HG02938 (cell line): ENCODE measurements around the gene SLC66A2.
"Not testable (repeated sequence)": the region's sequence is repeated elsewhere in the genome, so short reads cannot be mapped to it uniquely, and the experiment has no call there.

ENCODE experiments used
- ATAC-seq: cut with Tn5 transposase; IDR thresholded peaks from one replicate; pipeline ENCODE4 v1.9.1; 2021; ENCODE audit warnings: mild to moderate bottlenecking, moderate library complexity; ENCODE audit not compliant: unreplicated experiment

Gene SLC66A2

GRCh38 chr18:79869591-79870300, 81.7 kb downstream of the SLC66A2 start:
- no peak for ATAC-seq

- ATAC-seq, result no peak
Measured at GRCh38 chr18:79868811-79869541, 82.5 kb downstream of the SLC66A2 start.

- ATAC-seq, result no peak
Measured at GRCh38 chr18:79868168-79868784, 83.2 kb downstream of the SLC66A2 start.

- ATAC-seq, result no peak
Measured at GRCh38 chr18:79867666-79868065, 83.8 kb downstream of the SLC66A2 start.

GRCh38 chr18:79866889-79867574, 84.4 kb downstream of the SLC66A2 start:
- no peak for ATAC-seq

- ATAC-seq, result not testable (repeated sequence)
Measured at GRCh38 chr18:79865951-79866350, 85.5 kb downstream of the SLC66A2 start.

- not testable (repeated sequence) for ATAC-seq
Measured at GRCh38 chr18:79864955-79865354, 86.5 kb downstream of the SLC66A2 start.

GRCh38 chr18:79864006-79864725, 87.3 kb downstream of the SLC66A2 start:
- no peak for ATAC-seq

GRCh38 chr18:79863161-79864005, 88.1 kb downstream of the SLC66A2 start:
- ATAC-seq, result no peak

GRCh38 chr18:79862562-79862961, 88.9 kb downstream of the SLC66A2 start:
- no peak for ATAC-seq

- ATAC-seq, result no peak
Measured at GRCh38 chr18:79861687-79862086, 89.8 kb downstream of the SLC66A2 start.

- ATAC-seq, result no peak
Measured at GRCh38 chr18:79859314-79859713, 92.1 kb downstream of the SLC66A2 start.

- no peak for ATAC-seq
Measured at GRCh38 chr18:79857082-79857671, 94.3 kb downstream of the SLC66A2 start.

- ATAC-seq, result no peak
Measured at GRCh38 chr18:79856119-79857007, 95.1 kb downstream of the SLC66A2 start.

GRCh38 chr18:79855147-79855933, 96.1 kb downstream of the SLC66A2 start:
- peak; percentile 65 for ATAC-seq

- no peak for ATAC-seq
Measured at GRCh38 chr18:79853993-79854364, 97.5 kb downstream of the SLC66A2 start.

GRCh38 chr18:79853303-79853992, 98.0 kb downstream of the SLC66A2 start:
- no peak for ATAC-seq
